ENCODE results near the gene SDE2. TPM values are rescaled to one million over a fixed set of nuclear protein-coding genes. Genes with fewer than 3 reads are reported as not detected.

The SDE2 gene
- total and polyA plus RNA-seq, 10 of the 15 experiments (the other 5 are each of a cell fraction or from before 2014, with no cell fraction given): 2.7 to 19.4 (median 12.6) TPM

GRCh38 chr1:225942574-225942973 lies 56.6 kb downstream of the SDE2 start:
- DNase-seq (ENCODE audit: low read depth, low spot score) (peak; percentile 39), ATAC-seq (peak; percentile 81), FAIRE-seq (no peak)
- Histone ChIP-seq H3K9me3 (replicated peaks; ENCODE audit: control insufficient read depth, insufficient read depth, low read length) (no peaks in the 10 kb centered on the region), H3K36me3 (ENCODE audit: control insufficient read depth in 2 of 2, insufficient read depth in 2 of 2, low read length in 1 of 2) (no peaks in the 10 kb centered on the region), H2AFZ (ENCODE audit: control insufficient read depth, low read depth, low read length) (no peak overlapping the region), H3K9ac (ENCODE audit: control insufficient read depth, insufficient read depth, low read length) (no peak overlapping the region), H3K27ac (ENCODE audit: control insufficient read depth, insufficient read depth) (no peak overlapping the region), H3K4me3 (no peak overlapping the region), H4K20me1 (ENCODE audit: control insufficient read depth, insufficient read depth) (no peaks in the 10 kb centered on the region), H3K27me3 (replicated peaks in 1 of 2; ENCODE audit: control insufficient read depth in 2 of 2, insufficient read depth in 2 of 2, low read length in 1 of 2) (no peaks in the 10 kb centered on the region; a peak in 1 of 4 replicates), H3K4me1 (ENCODE audit: control insufficient read depth, insufficient read depth, low read length) (peaks cover 24% of the 10 kb centered on the region), H3K79me2 (ENCODE audit: control insufficient read depth, insufficient read depth, low read length) (no peaks in the 10 kb centered on the region), H3K4me2 (ENCODE audit: control insufficient read depth, insufficient read depth) (peak overlapping the region; percentile 44; the same call in 1 of the 2 replicates)
- ChIA-PET POLR2A (interaction anchor here (0.6 to 0.7 kb wide), 2 partner anchors 488 to 578 kb away, joined by 3 read pairs; no protein-coding TSS in a partner anchor), RAD21 (ENCODE audit: unreplicated experiment) (interaction anchor here (0.7 kb wide), 1 partner anchor 283 kb away, joined by 3 read pairs; no protein-coding TSS in a partner anchor), CTCF (interaction anchor here (0.8 to 1.0 kb wide), 2 partner anchors 21 to 64 kb away, joined by 3 read pairs; no protein-coding TSS in a partner anchor), SMC1A (ENCODE audit: uncharacterized antibody, unreplicated experiment) (no interaction called here)
- no TSS peak for BruUV-seq (replicated peaks)
- intact Hi-C loops (cut with micrococcal nuclease; ENCODE audit: unreplicated experiment): no loop called here
- in situ Hi-C loops (cut with MboI): no loop called here
- 18% methylated on average over 7 of the region's 7 CpGs for WGBS (ENCODE audit: insufficient coverage, insufficient replicate concordance, low lambda C conversion rate, missing lambda C conversion rate)
- TF ChIP-seq TARDBP (IDR thresholded peaks at IDR 0.05; ENCODE audit: borderline replicate concordance) (no peak), FOXK2 (IDR thresholded peaks at IDR 0.05) (no peak), BHLHE40 (IDR thresholded peaks at IDR 0.05; ENCODE audit: borderline replicate concordance in 1 of 2, low read depth in 2 of 2, low read length in 1 of 2) (peak; percentile 59 to 77; a peak in 3 of 4 replicates), KLF5 (IDR thresholded peaks at IDR 0.05; ENCODE audit: partially characterized antibody) (no peak), TBL1XR1 (IDR thresholded peaks at IDR 0.05; ENCODE audit: low read depth, low read length) (no peak), IKZF1 (conservative IDR thresholded peaks at IDR 0.05) (no peak; the same call in 1 of the 2 replicates), BCL11A (IDR thresholded peaks at IDR 0.05; ENCODE audit: low read depth, low read length) (no peak), NR2F1 (conservative IDR thresholded peaks at IDR 0.05) (peak; percentile 73), E4F1 (IDR thresholded peaks at IDR 0.05; ENCODE audit: borderline replicate concordance, partially characterized antibody) (no peak), ATF2 (IDR thresholded peaks at IDR 0.05; ENCODE audit: low read length) (no peak), TCF3 (IDR thresholded peaks at IDR 0.05; ENCODE audit: borderline replicate concordance, insufficient read depth, low read depth, low read length) (peak; percentile 74; the same call in 1 of the 2 replicates), HDGF (IDR thresholded peaks at IDR 0.05) (no peak), YY1 (IDR thresholded peaks at IDR 0.05; ENCODE audit: low read depth, low read length) (no peak), PML (IDR thresholded peaks at IDR 0.05; ENCODE audit: low read length) (no peak), PAX5 (IDR thresholded peaks at IDR 0.05; ENCODE audit: borderline replicate concordance, low read depth, low read length) (no peak), SRF (IDR thresholded peaks at IDR 0.05; ENCODE audit: low read depth in 2 of 2, low read length in 2 of 2) (no peak), RELB (IDR thresholded peaks at IDR 0.05; ENCODE audit: low read depth) (no peak), IRF5 (IDR thresholded peaks at IDR 0.05; ENCODE audit: borderline replicate concordance) (no peak), SPI1 (IDR thresholded peaks at IDR 0.05; ENCODE audit: borderline replicate concordance, insufficient read depth, low read depth, low read length) (peak; percentile 37; the same call in 1 of the 2 replicates)
